Prostate gland (tissue), 2 donors: ENCODE data around the gene ERAS.

ENCODE experiments used
- CTCF ChIP-seq, 4 experiments: fragments of 200-600 bp in 2 of 4; fragments of 450-650 bp in 2 of 4; sonication (generic) in 2 of 4; IDR thresholded peaks; 1 replicate in 3 of 4; 2 replicates in 1 of 4; pipeline ENCODE4 v1.5.1; 2016 to 2019; ENCODE audit warnings: antibody characterized with exemption in 4 of 4, mild to moderate bottlenecking in 2 of 4, moderate library complexity in 2 of 4
- POLR2AphosphoS5 ChIP-seq: sonication (generic); formaldehyde crosslinking; IDR thresholded peaks from one replicate; pipeline ENCODE4 v1.6.1; 2017; ENCODE audit warnings: antibody characterized with exemption

- TF ChIP-seq CTCF (IDR thresholded peaks at IDR 0.05), result no peak
- no peak for TF ChIP-seq POLR2AphosphoS5
Observed at GRCh38 chrX:48831136-48831908, 5.0 kb downstream of the ERAS start.
